ENCODE measurements around the gene ENPP3.

The ENPP3 gene

DNA sequence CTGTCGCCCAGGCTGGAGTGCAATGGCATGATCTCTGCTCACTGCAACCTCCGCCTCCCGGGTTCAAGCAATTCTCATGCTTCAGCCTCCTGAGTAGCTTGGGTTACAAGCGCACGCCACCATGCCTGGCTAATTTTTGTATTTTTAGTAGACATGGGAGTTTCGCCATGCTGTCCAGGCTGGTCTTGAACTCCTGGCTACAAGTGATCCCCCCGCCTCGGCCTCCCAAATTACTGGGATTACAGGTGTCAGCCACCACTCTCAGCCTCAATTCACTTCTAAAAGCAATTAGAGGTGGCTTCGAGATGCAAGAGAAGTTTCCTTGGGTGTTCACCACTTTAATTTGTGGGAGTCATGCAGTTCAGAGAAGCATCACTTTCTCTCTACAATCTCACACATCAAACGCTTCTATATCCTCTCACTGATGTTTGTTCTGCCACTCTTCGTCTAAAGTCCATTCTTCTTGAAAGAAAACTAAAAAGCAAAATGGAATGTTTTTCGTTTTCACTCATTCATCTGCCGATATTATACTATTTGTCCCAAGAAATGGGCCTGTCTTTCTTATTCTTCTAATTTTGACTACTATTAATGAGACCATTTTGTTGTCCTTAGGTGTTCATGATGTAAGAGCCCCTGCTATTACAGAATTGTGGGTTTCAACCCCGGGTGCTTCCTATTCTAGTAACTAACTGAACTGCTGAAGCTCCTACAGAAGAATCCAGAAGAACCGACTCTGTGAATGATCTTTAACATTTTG is 132.5 kb downstream of the ENPP3 start:
- DNase-seq: no peak

DNA sequence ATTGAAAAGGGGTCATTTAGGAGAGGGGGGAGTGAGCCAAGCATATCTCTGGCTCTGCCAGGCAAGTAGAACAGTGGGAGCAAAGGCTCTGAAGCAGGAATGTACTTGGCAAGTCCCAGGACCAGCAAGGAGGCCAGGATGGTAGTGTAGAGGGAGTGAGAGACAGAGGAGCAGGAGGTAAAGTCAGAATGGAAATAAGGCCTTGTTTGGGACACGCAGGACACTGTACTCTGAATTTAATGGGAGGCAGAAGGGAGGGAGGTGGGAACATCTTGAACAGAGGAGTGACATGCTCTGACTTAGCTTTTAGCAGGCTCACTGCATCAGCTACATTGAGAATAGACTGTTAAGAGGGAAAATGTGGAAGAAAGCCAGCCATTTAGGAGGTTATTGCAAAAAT is 133.7 kb downstream of the ENPP3 start:
- DNase-seq: no peak

DNA sequence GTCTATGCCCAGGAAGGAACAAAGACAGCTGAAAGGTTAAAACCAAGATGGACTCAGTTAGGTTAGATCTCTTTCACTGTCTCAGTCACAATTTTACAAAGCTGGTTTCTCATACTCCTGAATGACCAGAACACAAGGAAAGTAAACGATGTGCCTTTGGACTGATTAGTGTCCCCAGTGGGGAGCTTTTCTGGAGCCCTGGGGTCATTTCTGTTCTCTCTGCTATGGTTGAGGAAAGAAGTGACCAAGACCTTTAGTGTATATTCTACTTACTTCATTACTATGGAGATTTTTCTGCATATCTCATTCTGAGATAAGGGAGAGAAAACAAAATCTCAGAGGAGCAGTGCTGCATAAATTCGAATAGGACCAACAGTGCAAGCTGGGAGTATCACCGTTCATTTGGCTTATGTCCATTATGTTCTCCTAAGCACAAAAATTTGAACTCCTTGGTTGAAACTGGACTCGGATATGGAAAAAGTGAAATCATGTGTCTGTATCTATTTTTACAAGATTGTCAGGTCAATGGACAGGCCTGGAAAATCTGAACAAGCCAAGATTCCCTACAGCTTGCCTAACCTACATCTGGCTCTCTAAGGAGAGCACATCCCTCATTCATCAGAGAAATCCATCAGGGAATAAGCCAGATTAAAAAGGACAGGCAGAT is 136.3 kb downstream of the ENPP3 start:
- no peak for DNase-seq

DNA sequence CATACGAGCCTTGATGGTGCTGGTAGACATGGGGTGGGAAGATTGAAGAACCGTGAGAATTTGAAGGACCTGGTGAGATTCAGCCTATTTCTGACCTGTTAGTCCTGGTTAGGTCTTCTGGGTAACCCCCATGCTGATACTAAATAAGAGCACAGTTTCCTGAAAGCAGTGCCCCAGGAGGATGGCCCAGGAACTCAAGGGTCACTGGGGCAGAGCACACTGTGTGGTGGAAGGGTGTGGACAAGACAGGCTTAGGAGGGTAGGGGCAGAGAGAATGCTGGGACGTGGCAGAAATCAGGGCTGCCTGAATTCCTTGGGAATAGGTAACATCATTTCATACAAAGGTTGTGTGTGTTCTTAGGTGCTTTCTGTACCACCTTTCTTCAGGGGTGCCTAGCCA is 138.8 kb downstream of the ENPP3 start:
- DNase-seq: no peak

DNA sequence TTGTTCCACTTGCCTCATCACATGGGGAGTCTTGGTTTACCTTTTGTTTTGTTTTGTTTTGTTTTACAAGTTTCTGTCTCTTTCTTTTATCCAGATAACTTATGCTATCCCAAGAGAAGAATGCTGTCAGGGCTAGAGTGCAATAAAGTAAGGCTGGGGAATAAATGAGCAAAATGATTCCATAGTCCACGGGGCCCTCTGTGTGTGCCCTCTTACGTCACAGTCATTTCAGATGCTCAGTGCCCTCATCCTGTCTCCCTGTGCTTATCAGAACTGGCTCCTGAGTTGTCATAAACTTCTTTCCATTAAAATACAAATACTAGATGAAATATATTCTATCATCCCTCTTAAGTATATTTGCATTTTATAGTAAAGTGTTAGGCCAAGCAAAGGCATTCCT is 139.9 kb downstream of the ENPP3 start:
- DNase-seq: no peak

DNA sequence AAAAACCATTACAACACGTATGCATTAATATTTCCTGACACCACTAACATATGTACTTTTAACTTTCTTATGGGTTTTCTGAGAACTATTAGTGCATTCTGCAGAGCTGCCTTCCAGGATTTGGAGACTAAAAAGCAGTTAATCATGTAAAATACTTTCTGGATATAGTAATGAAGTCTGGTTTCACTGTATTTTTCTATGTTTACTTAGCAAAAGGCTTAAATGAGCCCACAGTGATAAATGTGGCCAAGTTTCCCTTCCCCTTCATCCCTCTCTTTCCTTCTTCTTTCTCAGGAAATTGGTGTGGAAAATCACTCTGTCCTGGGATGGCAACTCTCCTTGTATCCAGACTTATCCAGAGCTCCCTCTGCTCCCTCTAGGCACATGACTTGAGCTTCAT is 141.1 kb downstream of the ENPP3 start:
- DNase-seq: no peak

DNA sequence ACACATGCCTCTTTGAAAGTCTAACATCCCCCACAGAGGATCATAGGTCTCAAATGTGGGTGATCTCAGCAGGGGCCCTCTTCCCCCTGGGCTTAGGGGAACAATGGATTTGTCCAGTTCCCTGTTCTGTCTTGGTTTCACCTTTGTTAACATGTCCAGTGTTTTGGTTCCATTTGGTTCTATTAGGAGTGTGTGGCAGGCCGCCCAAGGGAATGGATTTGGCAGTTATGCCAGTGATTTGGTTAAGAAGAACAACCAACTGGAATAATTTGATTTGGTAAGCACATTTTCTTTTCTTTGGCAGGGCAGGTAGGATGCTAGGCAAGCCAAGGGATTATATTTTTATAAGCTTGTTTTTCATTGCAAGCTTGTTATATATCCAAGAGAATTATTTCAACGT is 142.2 kb downstream of the ENPP3 start:
- no peak for DNase-seq

DNA sequence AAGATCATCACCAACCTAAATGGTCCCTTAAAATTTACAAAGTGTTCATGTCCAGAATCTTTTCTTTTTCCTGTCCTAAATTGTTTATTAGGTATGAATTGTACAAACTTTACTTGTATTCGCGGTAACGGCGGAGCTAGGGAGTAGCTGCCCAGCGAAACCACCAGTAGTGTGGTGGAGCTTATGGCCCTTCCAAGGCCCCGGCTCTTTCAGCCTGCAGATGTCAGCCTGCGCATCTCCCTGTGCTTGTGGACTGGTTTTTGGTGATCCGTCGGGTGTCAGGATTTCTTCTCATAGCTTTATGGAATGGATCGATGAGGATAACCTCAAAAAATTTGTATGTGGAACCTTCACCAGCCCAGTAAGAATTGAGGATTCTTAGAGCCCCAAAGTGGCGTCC is 143.5 kb downstream of the ENPP3 start:
- no peak for DNase-seq

DNA sequence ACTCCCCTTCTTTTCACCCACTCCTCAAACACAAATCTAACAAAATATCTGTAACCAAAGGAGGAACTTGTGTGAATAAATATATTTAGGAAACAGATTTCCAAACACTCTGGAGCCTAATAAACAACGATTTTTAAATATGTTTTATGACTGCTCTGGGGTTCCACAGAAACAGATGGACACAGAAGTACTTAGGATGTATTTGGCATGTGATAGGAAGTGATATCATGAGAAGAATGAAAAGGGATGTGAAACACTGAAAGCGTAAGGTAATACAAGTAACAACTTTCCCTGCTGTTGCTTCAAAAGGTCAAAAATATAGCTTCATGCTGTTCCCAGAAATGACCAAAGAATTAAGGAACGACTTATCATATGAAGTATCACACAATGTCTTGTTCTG is 144.6 kb downstream of the ENPP3 start:
- no peak for DNase-seq

DNA sequence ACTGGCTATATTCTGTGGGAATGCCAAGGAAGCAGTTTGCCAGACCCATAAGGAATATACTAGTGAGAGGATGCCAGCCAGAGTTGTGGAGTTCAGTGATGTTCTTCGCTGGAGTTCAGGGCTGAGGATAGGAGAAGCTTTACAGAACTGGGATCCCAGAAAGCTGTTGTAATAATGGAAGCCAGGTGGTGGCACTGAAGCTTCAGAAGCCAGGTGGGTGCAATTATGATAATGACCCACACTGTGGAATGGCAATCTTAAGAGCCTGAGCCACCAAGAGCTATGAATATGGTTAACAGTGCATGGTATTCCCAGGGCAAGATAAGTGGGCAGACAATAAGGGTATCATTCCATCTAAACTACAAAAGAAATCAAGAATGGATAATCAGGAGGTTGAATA is 145.7 kb downstream of the ENPP3 start:
- DNase-seq: no peak

DNA sequence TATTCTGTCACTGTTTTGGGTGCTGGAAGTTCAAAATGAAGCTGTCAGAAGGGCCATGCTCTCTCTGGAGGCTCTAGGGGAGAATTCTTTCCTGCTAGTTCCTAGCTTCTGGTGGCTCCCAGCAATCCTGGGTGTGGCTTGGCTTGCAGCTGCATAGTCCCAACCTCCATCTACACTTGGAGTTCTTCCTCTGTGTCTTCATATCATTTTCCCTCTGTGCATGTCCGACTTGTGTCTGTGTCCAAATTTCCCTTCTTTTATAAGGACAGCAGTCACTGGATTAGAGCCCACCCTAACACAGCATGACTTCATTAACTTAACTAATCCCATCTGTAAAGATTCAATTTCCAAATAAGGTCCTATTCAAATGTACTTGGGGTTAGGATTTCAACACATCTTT is 147.5 kb downstream of the ENPP3 start:
- DNase-seq: no peak

DNA sequence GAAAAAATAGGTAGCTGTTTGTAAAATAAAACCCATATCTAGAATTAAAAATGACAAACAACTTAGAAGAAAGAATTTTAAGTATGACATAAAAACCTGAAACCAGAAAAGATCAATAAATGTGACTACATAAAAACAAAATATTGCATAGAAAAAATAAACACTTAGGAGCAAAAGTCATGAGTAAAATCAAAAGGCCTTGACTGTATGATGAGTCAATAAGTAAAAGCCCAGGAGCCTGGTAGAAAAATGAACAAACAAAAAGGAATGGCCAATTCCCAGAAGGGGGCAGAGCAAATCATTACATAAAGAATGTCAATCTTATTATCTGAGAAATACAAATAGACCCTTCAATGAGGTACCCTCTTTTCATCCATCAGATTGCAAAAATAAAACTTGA is 150.0 kb downstream of the ENPP3 start:
- DNase-seq: no peak

DNA sequence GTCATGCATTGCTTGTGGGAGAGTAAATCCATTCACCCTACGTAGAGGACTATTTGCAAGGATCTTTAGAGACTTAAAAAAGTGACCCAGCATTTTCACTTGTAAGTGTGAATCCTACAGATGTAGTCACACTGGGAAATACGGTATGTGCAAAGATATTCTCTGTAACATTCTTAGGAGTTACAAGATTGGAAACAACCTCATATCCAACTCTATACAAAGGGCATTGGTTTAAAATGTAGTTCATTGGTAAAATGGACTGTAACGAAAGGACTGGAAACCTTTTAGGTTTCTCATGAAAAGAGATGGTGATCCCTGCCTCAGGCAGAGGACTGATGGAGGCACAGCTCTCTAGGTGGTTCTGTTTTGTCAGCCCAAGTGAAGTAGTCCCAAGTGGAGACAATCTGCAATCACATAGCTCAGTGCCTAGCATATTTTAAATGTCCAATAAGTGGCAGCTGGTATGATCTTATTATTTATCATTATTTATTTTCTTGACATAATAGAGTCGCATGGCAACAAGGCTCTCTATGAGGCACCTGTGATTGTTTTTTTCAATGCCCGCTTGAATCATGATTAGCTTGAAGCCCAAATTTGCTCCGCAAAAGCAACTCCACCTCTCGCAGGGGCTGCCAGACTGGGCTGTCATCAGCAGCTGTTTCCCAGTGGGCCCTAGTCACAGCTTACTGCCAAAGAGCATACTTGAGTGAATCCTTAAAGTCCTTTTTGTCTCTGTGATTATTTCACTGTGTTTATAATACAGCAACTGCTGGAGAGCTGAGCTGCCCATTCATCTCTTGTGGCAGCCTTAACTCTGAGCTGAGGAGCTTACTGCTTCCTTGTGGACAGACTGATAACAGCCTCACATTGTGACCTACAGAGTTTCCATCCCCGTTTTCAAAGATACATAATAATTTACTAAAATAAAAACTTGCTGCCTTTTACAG is 150.9 kb downstream of the ENPP3 start:
- no peak for DNase-seq

DNA sequence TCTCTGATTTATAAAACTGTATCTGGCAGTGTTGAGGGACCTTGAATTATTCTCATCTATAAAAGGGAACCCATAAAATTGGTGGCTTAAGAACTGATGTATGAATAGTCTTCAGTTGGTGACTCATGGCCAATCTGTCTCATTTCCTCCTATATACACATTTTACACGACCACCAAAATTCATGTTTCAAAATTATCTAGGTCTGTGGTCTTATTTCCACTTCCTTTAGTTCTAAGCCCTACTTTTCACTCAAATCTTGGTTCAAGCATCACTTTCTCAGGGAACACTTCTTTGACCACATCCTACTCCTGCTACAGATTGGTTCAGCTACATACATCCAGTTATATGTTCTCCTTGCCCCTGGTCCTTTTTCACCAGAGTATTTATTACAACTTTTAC is 152.1 kb downstream of the ENPP3 start:
- no peak for DNase-seq

DNA sequence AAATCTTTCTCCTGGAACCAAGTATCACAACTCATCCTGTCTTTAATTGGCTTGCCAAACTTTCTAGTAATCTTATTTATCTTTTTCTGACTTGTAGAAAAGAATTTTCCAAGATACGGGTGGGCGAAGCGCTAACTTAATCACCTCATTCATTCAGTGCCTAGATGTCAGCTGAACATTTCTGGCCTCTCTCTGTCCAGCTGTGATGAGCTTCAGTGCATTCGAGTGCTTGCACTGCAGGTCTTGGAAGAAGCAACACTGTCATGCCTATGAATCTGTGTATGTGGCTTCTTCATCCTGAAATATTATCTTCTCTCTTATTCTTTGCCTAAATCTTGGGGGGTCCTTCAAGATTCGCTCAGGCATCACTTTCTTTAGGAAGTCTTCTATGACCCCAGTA is 154.4 kb downstream of the ENPP3 start:
- DNase-seq: no peak

DNA sequence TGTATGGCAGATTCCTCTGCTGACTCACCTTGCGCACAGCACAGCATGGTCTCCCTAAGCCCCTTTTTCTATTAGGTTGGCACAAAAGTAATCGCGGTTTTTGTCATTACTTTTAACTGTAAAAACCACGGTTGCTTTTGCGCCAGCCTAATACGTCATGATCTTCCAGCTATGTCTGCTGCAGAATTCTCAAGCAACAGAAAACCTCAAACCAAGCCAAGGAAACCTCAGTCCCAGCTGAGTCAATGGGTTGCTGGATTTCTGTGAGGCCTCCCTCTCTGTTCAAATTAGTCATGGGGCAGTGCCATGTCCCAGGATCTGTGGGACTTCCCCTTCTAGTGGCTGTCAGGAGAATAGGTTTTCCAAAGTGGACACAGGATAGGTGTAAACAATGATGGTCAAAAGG is 155.0 kb downstream of the ENPP3 start:
- DNase-seq: no peak

DNA sequence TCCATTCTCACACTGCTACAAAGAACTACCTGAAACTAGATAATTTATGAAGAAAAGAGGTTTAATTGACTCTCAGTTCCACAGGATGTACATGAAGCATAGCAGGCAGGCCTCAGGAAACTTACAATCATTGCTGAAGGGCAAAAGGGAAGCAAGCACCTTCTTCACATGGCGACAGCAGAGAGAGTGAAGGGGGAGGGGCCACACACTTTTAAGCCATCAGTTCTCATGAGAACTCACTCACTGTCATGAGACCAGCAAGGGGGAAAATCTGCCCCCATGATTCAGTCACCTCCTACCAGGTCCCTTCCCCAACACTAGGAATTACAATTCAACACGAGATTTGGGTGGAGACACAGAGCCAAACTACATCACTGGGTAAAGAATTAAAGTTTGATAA is 158.3 kb downstream of the ENPP3 start:
- no peak for DNase-seq

Measured in activated CD8-positive, alpha-beta memory T cell treated with anti-CD3 and anti-CD28 coated beads for 24 hours (primary cell).